Osteoblast (primary cell): ENCODE data around the gene PI4KB. TPM values are rescaled to one million over a fixed set of nuclear protein-coding genes. Genes with fewer than 3 reads are reported as not detected.
A peak's percentile ranks its signal among the peaks of the same experiment; 100 is the strongest.

Experiments used
- DNase-seq: peaks from one replicate; pipeline ENCODE4 v3.0.0; 2011; ENCODE audit warnings: low spot score, mixed read lengths; ENCODE audit not compliant: insufficient read length; ENCODE audit errors: missing footprints
- H2AFZ ChIP-seq: 2 replicates; pipeline ENCODE4 v1.6.0; 2011; ENCODE audit warnings: mild to moderate bottlenecking, low read length
- H3K27ac ChIP-seq: 2 replicates; pipeline ENCODE4 v1.5.1; 2011; ENCODE audit warnings: mild to moderate bottlenecking, low read depth, low read length, moderate library complexity
- H3K27me3 ChIP-seq: 2 replicates; pipeline ENCODE4 v1.6.0; 2012; ENCODE audit warnings: mild to moderate bottlenecking, control low read depth, inconsistent platforms, low read length, moderate library complexity; ENCODE audit not compliant: insufficient read depth
- H3K36me3 ChIP-seq: 2 replicates; pipeline ENCODE4 v1.5.1; 2011; ENCODE audit warnings: mild to moderate bottlenecking, low read length, control low read depth, moderate library complexity; ENCODE audit not compliant: insufficient read depth
- H3K4me1 ChIP-seq: 2 replicates; pipeline ENCODE4 v1.5.1; 2011; ENCODE audit warnings: mild to moderate bottlenecking, low read length, control low read depth, moderate library complexity; ENCODE audit not compliant: insufficient read depth
- H3K4me2 ChIP-seq: 2 replicates; pipeline ENCODE4 v1.6.0; 2011; ENCODE audit warnings: mild to moderate bottlenecking, low read length; ENCODE audit not compliant: insufficient read depth
- H3K4me3 ChIP-seq: fragments of 200-600 bp; sonication (generic); 3 replicates; pipeline ENCODE4 v1.5.1; 2012; ENCODE audit warnings: mild to moderate bottlenecking, low read length, inconsistent platforms; ENCODE audit not compliant: insufficient read depth
- H3K79me2 ChIP-seq: 2 replicates; pipeline ENCODE4 v1.6.0; 2012; ENCODE audit warnings: mild to moderate bottlenecking, low read length, control low read depth, inconsistent platforms; ENCODE audit not compliant: insufficient read depth
- H3K9me3 ChIP-seq: 2 replicates; pipeline ENCODE4 v1.5.1; 2011; ENCODE audit warnings: low read depth, low read length, control low read depth
- H4K20me1 ChIP-seq: 2 replicates; pipeline ENCODE4 v1.6.0; 2012; ENCODE audit warnings: mild to moderate bottlenecking, low read length, control low read depth; ENCODE audit not compliant: insufficient read depth
- CTCF ChIP-seq: IDR thresholded peaks from 2 replicates; pipeline ENCODE4 v1.5.1; 2011; ENCODE audit warnings: mild to moderate bottlenecking, low read depth, low read length, moderate library complexity; ENCODE audit errors: extremely low read depth
- total RNA-seq: library from RNA; depleted of rRNA; stranded (reverse); fragments of >200 nt; gene quantifications from 2 replicates; pipeline ENCODE4 v1.2.3, GENCODE V29; 2012

The PI4KB gene
- total RNA-seq, 1 donor: 43.8 TPM

- peak overlapping the region; percentile 87 for H3K4me2 ChIP-seq
- H3K9me3 ChIP-seq: no peaks in the 10 kb centered on the region
- no peak for TF ChIP-seq CTCF
- peak overlapping the region; percentile 69 for H3K4me3 ChIP-seq
- peaks cover 22% of the 10 kb centered on the region for H3K4me1 ChIP-seq
- H3K27me3 ChIP-seq: no peaks in the 10 kb centered on the region
- DNase-seq: peak; percentile 96
- peak overlapping the region; percentile 93 for H3K27ac ChIP-seq
- H3K36me3 ChIP-seq: peaks cover 34% of the 10 kb centered on the region
- H2AFZ ChIP-seq: peak overlapping the region; percentile 1
- peaks cover 51% of the 10 kb centered on the region for H3K79me2 ChIP-seq
- peaks cover 24% of the 10 kb centered on the region for H4K20me1 ChIP-seq
Measured at GRCh38 chr1:151326619-151327222, 495 bp downstream of the PI4KB start.

- peak; percentile 83 for DNase-seq
- Histone ChIP-seq H3K79me2 (peaks cover 54% of the 10 kb centered on the region), H3K4me2 (peak overlapping the region; percentile 87)
Measured at GRCh38 chr1:151325646-151326429, 1.4 kb downstream of the PI4KB start.

GRCh38 chr1:151325231-151325630 is 2.0 kb downstream of the PI4KB start:
- H3K79me2 ChIP-seq: peaks cover 60% of the 10 kb centered on the region

More at GRCh38 chr1:151325646-151326429, 1.4 kb downstream of the PI4KB start:
- Histone ChIP-seq H2AFZ (no peak overlapping the region), H3K9me3 (no peaks in the 10 kb centered on the region), H3K4me1 (peaks cover 22% of the 10 kb centered on the region), H3K4me3 (peak overlapping the region; percentile 69), H3K27ac (peak overlapping the region; percentile 93), H3K27me3 (no peaks in the 10 kb centered on the region), H4K20me1 (peaks cover 24% of the 10 kb centered on the region), H3K36me3 (peaks cover 39% of the 10 kb centered on the region)
- no peak for TF ChIP-seq CTCF

More at GRCh38 chr1:151325231-151325630, 2.0 kb downstream of the PI4KB start:
- Histone ChIP-seq H4K20me1 (peaks cover 28% of the 10 kb centered on the region), H3K4me2 (peak overlapping the region; percentile 87), H3K4me3 (peak overlapping the region; percentile 69), H3K36me3 (peaks cover 45% of the 10 kb centered on the region), H3K27me3 (no peaks in the 10 kb centered on the region), H3K4me1 (peaks cover 22% of the 10 kb centered on the region), H2AFZ (no peak overlapping the region), H3K27ac (peak overlapping the region; percentile 93), H3K9me3 (no peaks in the 10 kb centered on the region)
- TF ChIP-seq CTCF: no peak
- peak; percentile 36 for DNase-seq
